CD14-positive monocyte (primary cell): ENCODE data around the gene STK31. TPM values are rescaled to one million over a fixed set of nuclear protein-coding genes. Genes with fewer than 3 reads are reported as not detected.
"Not testable (repeated sequence)": the region's sequence is repeated elsewhere in the genome, so short reads cannot be mapped to it uniquely, and the experiment has no call there.

Experiments used
- DNase-seq, 3 donors: peaks; one replicate each; pipeline ENCODE4 v3.0.0-alpha.2; 2011 to 2022
- H2AFZ ChIP-seq: 2 replicates; pipeline ENCODE4 v1.6.0; 2012; ENCODE audit warnings: mild to moderate bottlenecking, low read depth, low read length, inconsistent platforms; ENCODE audit not compliant: insufficient read depth, poor library complexity, severe bottlenecking
- H3K27ac ChIP-seq, 2 donors: 1 replicate in 1 of 2; 2 replicates in 1 of 2; pipeline ENCODE4 v1.5.1; 2012 to 2013; ENCODE audit warnings: low read length in 2 of 2, control low read depth in 1 of 2, inconsistent platforms in 1 of 2, low read depth in 1 of 2, mild to moderate bottlenecking in 1 of 2
- H3K27me3 ChIP-seq, 2 donors: one replicate each; pipeline versions ENCODE4 v1.6.0 to v1.6.1; 2011 to 2013; ENCODE audit warnings: low read length in 2 of 2; ENCODE audit not compliant: control insufficient read depth in 2 of 2, insufficient read depth in 2 of 2
- H3K36me3 ChIP-seq, 2 donors: replicated peaks in 1 of 2; 1 replicate in 1 of 2; 2 replicates in 1 of 2; pipeline versions ENCODE4 v1.5.1 to v1.6.1; 2012 to 2013; ENCODE audit warnings: low read length in 2 of 2, control low read depth in 1 of 2, inconsistent platforms in 1 of 2, mild to moderate bottlenecking in 1 of 2; ENCODE audit not compliant: insufficient read depth in 2 of 2, control insufficient read depth in 1 of 2
- H3K4me1 ChIP-seq, 2 donors: 1 replicate in 1 of 2; 2 replicates in 1 of 2; pipeline versions ENCODE4 v1.5.1 to v1.6.1; 2012 to 2013; ENCODE audit warnings: low read length in 2 of 2, control low read depth in 1 of 2, inconsistent platforms in 1 of 2, mild to moderate bottlenecking in 1 of 2, moderate library complexity in 1 of 2; ENCODE audit not compliant: insufficient read depth in 2 of 2, control insufficient read depth in 1 of 2
- H3K4me2 ChIP-seq: replicated peaks from 2 replicates; pipeline ENCODE3; 2012; ENCODE audit warnings: low read length, moderate library complexity, mild to moderate bottlenecking; ENCODE audit not compliant: poor library complexity, severe bottlenecking; ENCODE audit errors: extremely low read depth
- H3K4me3 ChIP-seq, 3 experiments: fragments of 200-600 bp in 1 of 3; sonication (generic) in 1 of 3; replicated peaks in 1 of 3; 1 replicate in 2 of 3; 2 replicates in 1 of 3; pipeline ENCODE4 v1.5.1; 2011 to 2013; ENCODE audit warnings: low read length in 3 of 3, mild to moderate bottlenecking in 3 of 3, control low read depth in 2 of 3, low read depth in 2 of 3, inconsistent platforms in 1 of 3, moderate library complexity in 1 of 3
- H3K79me2 ChIP-seq: 2 replicates; pipeline ENCODE4 v1.6.0; 2012; ENCODE audit warnings: mild to moderate bottlenecking, control low read depth, inconsistent platforms, low read length, moderate library complexity; ENCODE audit not compliant: insufficient read depth
- H3K9ac ChIP-seq: 2 replicates; pipeline ENCODE4 v1.6.0; 2017; ENCODE audit warnings: low read length, mild to moderate bottlenecking; ENCODE audit not compliant: insufficient read depth, poor library complexity, severe bottlenecking
- H3K9me3 ChIP-seq, 2 donors: replicated peaks in 1 of 2; 1 replicate in 1 of 2; 2 replicates in 1 of 2; pipeline versions ENCODE4 v1.5.1 to v1.6.1; 2012 to 2013; ENCODE audit warnings: low read length in 2 of 2, control low read depth in 1 of 2; ENCODE audit not compliant: control insufficient read depth in 1 of 2, insufficient read depth in 1 of 2
- H4K20me1 ChIP-seq: 2 replicates; pipeline ENCODE4 v1.6.0; 2012; ENCODE audit warnings: mild to moderate bottlenecking, low read length, control low read depth, moderate library complexity; ENCODE audit not compliant: insufficient read depth
- H3K27ac Mint-ChIP-seq, 7 donors: one replicate each; pipeline ENCODE4 v1.8.0; 2020; ENCODE audit warnings: mild to moderate bottlenecking in 7 of 7, mixed read lengths in 7 of 7, moderate library complexity in 6 of 7, inconsistent platforms in 2 of 7
- H3K27me3 Mint-ChIP-seq, 3 donors: one replicate each; pipeline ENCODE4 v1.8.0; 2021 to 2022; ENCODE audit warnings: low read depth in 3 of 3, mild to moderate bottlenecking in 3 of 3, mixed read lengths in 3 of 3, moderate library complexity in 3 of 3, inconsistent platforms in 1 of 3
- H3K36me3 Mint-ChIP-seq, 2 donors: one replicate each; pipeline ENCODE4 v1.8.0; 2020; ENCODE audit warnings: mixed read lengths in 2 of 2, inconsistent platforms in 1 of 2, mild to moderate bottlenecking in 1 of 2
- H3K4me1 Mint-ChIP-seq: one replicate; pipeline ENCODE4 v1.8.0; 2020; ENCODE audit warnings: mild to moderate bottlenecking, mixed read lengths
- H3K4me3 Mint-ChIP-seq, 2 donors: one replicate each; pipeline ENCODE4 v1.8.0; 2020; ENCODE audit warnings: mild to moderate bottlenecking in 2 of 2, mixed read lengths in 2 of 2, moderate library complexity in 1 of 2
- H3K9me3 Mint-ChIP-seq, 7 donors: one replicate each; pipeline ENCODE4 v1.8.0; 2020 to 2022; ENCODE audit warnings: mixed read lengths in 7 of 7, mild to moderate bottlenecking in 6 of 7, moderate library complexity in 6 of 7, inconsistent platforms in 2 of 7
- CTCF ChIP-seq: fragments of 200-600 bp; IDR thresholded peaks from one replicate; pipeline ENCODE4 v1.8.0; 2022; ENCODE audit warnings: antibody characterized with exemption, mild to moderate bottlenecking
- WGBS: methylation state at CpG from one replicate; pipeline ENCODE4 v1.1.5; 2013; ENCODE audit warnings: missing lambda C conversion rate; ENCODE audit not compliant: insufficient coverage; 5-methylcytosine and 5-hydroxymethylcytosine counted together
- intact Hi-C, 2 donors: fragments of 100-400 bp; cut with micrococcal nuclease; formaldehyde crosslinking; loops; one replicate each; pipeline versions ENCODE4 v1.15.0 to v1.15.1; 2023
- polyA plus RNA-seq, 3 donors: library from polyadenylated mRNA; depleted of rRNA in 1 of 3; unstranded in 2 of 3; stranded (reverse) in 1 of 3; fragments of 300-500 nt in 2 of 3; fragments of >200 nt in 1 of 3; fragmentation: Illumina TruSeq in 2 of 3; gene quantifications; 1 replicate in 2 of 3; 2 replicates in 1 of 3; pipeline ENCODE4 v1.2.3, GENCODE V29; 2012 to 2021

Gene STK31
- polyA plus RNA-seq, 3 donors: 0.11 TPM; not detected in 2

- H3K27ac ChIP-seq: no peak overlapping the region
- H3K4me2 ChIP-seq: no peak overlapping the region
- H4K20me1 ChIP-seq: no peaks in the 10 kb centered on the region
- no peaks in the 10 kb centered on the region for H3K27me3 ChIP-seq
- H3K4me3 ChIP-seq: no peak overlapping the region
- intact Hi-C loops: loop anchor here in 1 of 2 donors (10.0 kb wide), 1 partner anchor 443 kb away; no protein-coding TSS in a partner anchor
- H3K36me3 ChIP-seq: no peaks in the 10 kb centered on the region
- H3K79me2 ChIP-seq: no peaks in the 10 kb centered on the region
- no peak for DNase-seq
- no peaks in the 10 kb centered on the region for H3K4me1 ChIP-seq
- H3K36me3 Mint-ChIP-seq: no peaks in the 10 kb centered on the region
- WGBS: no CpG with 5 or more reads among the region's 1 CpG
- H3K9me3 Mint-ChIP-seq: no peaks in the 10 kb centered on the region
- no peak overlapping the region for H2AFZ ChIP-seq
- H3K4me3 Mint-ChIP-seq: no peak overlapping the region
- TF ChIP-seq CTCF: no peak
- H3K9ac ChIP-seq: no peak overlapping the region
- H3K9me3 ChIP-seq: no peaks in the 10 kb centered on the region
- peaks cover 0 to 3% (median 1%) of the 10 kb centered on the region in 3 donors for H3K27me3 Mint-ChIP-seq
- no peaks in the 10 kb centered on the region for H3K4me1 Mint-ChIP-seq
- H3K27ac Mint-ChIP-seq: no peak overlapping the region
Observed at GRCh38 chr7:23717788-23718187, 7.8 kb downstream of the STK31 start.

DNA sequence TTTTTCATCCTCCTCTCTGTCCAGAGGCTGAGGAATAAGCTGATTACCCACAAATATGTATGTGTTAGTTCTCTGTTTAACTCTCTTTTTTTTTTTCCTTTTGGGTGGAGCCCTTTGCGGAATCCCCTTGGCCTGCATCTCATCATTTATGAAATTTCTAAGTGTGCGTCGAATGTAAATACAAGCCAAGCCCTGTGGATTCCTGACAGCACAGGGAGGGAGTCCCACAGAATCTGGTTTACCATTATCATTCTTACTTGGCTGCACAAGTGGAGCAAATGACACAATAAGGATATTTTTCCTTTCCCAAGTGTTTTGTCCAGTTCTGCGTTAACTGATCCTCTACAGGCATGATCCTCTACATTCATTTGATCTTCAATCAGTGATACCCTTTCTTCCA is 11.4 kb downstream of the STK31 start:
- Histone ChIP-seq H3K9me3 (no peaks in the 10 kb centered on the region), H3K4me3 (no peak overlapping the region), H3K27me3 (no peaks in the 10 kb centered on the region), H2AFZ (no peak overlapping the region), H3K79me2 (no peaks in the 10 kb centered on the region), H4K20me1 (no peaks in the 10 kb centered on the region), H3K9ac (no peak overlapping the region), H3K4me2 (no peak overlapping the region), H3K27ac (no peak overlapping the region), H3K4me1 (no peaks in the 10 kb centered on the region), H3K36me3 (no peaks in the 10 kb centered on the region)
- TF ChIP-seq CTCF: no peak
- Mint-ChIP-seq H3K36me3 (no peaks in the 10 kb centered on the region), H3K27me3 (peaks cover 0 to 2% (median 1%) of the 10 kb centered on the region in 3 donors), H3K4me3 (no peak overlapping the region), H3K4me1 (no peaks in the 10 kb centered on the region), H3K9me3 (no peaks in the 10 kb centered on the region), H3K27ac (no peak overlapping the region)
- DNase-seq: no peak
- intact Hi-C loops: no loop called here
- 100% methylated on average over 4 of the region's 4 CpGs for WGBS

DNA sequence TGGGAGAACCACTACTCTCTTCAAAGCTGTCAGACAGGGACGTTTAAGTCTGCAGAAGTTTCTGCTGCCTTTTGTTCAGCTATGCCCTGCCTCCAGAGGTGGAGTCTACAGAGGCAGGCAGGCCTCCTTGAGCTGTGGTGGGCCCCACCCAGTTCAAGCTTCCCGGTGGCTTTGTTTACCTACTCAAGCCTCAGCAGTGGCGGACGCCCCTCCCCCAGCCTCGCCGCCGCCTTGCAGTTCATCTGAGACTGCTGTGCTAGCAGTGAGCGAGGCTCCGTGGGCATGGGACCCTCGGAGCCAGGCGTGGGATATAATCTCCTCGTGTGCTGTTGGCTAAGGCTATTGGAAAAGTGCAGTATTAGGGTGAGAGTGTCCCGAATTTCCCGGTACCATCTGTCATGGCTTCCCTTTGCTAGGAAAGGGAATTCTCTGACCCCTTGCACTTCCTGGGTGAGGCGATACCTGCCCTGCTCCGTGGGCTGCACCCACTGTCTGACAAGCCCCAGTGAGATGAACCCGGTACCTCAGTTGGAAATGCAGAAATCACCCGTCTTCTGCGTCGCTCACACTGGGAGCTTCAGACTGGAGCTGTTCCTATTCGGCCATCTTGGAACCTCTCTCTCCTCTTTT is 12.7 kb downstream of the STK31 start:
- H4K20me1 ChIP-seq, H3K36me3 Mint-ChIP-seq, H3K4me3 ChIP-seq, H3K27me3 Mint-ChIP-seq, H3K9me3 Mint-ChIP-seq, H3K4me3 Mint-ChIP-seq, H3K27me3 ChIP-seq, H3K79me2 ChIP-seq, H3K36me3 ChIP-seq, H3K9ac ChIP-seq, DNase-seq, H3K9me3 ChIP-seq, H3K27ac Mint-ChIP-seq, intact Hi-C loops, H3K27ac ChIP-seq, H3K4me1 ChIP-seq, H3K4me1 Mint-ChIP-seq, H3K4me2 ChIP-seq, H2AFZ ChIP-seq: not testable (repeated sequence)
- WGBS: 93% methylated on average over 17 of the region's 21 CpGs
